H9 (cell line): Measurements from ENCODE around the gene WNT5B. TPM values are rescaled to one million over a fixed set of nuclear protein-coding genes. Genes with fewer than 3 reads are reported as not detected.

ENCODE experiments used
- DNase-seq: peaks from one replicate; pipeline ENCODE4 v3.0.0-alpha.2; 2017
- H2AFZ ChIP-seq: one replicate; pipeline ENCODE4 v1.6.1; 2013; ENCODE audit warnings: mild to moderate bottlenecking, low read length, control low read depth, moderate library complexity
- H2AK5ac ChIP-seq: 2 replicates; pipeline ENCODE4 v1.6.1; 2013; ENCODE audit warnings: low read length, control low read depth, mixed read lengths; ENCODE audit not compliant: insufficient read length
- H2BK120ac ChIP-seq: one replicate; pipeline ENCODE4 v1.6.1; 2013; ENCODE audit warnings: low read depth, mild to moderate bottlenecking, low read length, control low read depth, inconsistent platforms; ENCODE audit not compliant: poor library complexity, severe bottlenecking
- H2BK12ac ChIP-seq: 2 replicates; pipeline ENCODE4 v1.6.1; 2013; ENCODE audit warnings: low read length, control low read depth, mixed read lengths, low read depth; ENCODE audit not compliant: insufficient read length
- H2BK15ac ChIP-seq: 2 replicates; pipeline ENCODE4 v1.6.1; 2013; ENCODE audit warnings: low read depth, low read length, control low read depth
- H2BK20ac ChIP-seq: one replicate; pipeline ENCODE4 v1.6.1; 2013; ENCODE audit warnings: low read depth, mild to moderate bottlenecking, low read length, control low read depth, inconsistent platforms; ENCODE audit not compliant: poor library complexity, severe bottlenecking
- H2BK5ac ChIP-seq: 2 replicates; pipeline ENCODE4 v1.6.1; 2013; ENCODE audit warnings: low read length, control low read depth, mixed read lengths; ENCODE audit not compliant: insufficient read length
- H3K14ac ChIP-seq: 2 replicates; pipeline ENCODE4 v1.6.1; 2013; ENCODE audit warnings: low read length, control low read depth; ENCODE audit not compliant: insufficient read depth
- H3K18ac ChIP-seq: 2 replicates; pipeline ENCODE4 v1.6.1; 2013; ENCODE audit warnings: low read depth, mild to moderate bottlenecking, mixed read lengths, low read length, control low read depth; ENCODE audit not compliant: insufficient read length
- H3K23ac ChIP-seq: 2 replicates; pipeline ENCODE4 v1.6.1; 2013; ENCODE audit warnings: low read length, control low read depth, mixed read lengths, low read depth; ENCODE audit not compliant: insufficient read length
- H3K23me2 ChIP-seq: 2 replicates; pipeline ENCODE4 v1.6.1; 2013; ENCODE audit warnings: low read depth, mild to moderate bottlenecking, mixed read lengths, low read length, control low read depth; ENCODE audit not compliant: insufficient read length, poor library complexity, severe bottlenecking
- H3K27ac ChIP-seq: 2 replicates; pipeline ENCODE4 v1.5.1; 2013; ENCODE audit warnings: low read length, control low read depth, mixed read lengths, low read depth; ENCODE audit not compliant: insufficient read length
- H3K27me3 ChIP-seq: 2 replicates; pipeline ENCODE4 v1.6.1; 2013; ENCODE audit warnings: low read length, control low read depth, inconsistent platforms; ENCODE audit not compliant: insufficient read depth
- H3K4ac ChIP-seq: 2 replicates; pipeline ENCODE4 v1.6.1; 2013; ENCODE audit warnings: low read depth, mild to moderate bottlenecking, control low read depth, inconsistent platforms, low read length, moderate library complexity
- H3K4me1 ChIP-seq: 2 replicates; pipeline ENCODE4 v1.6.1; 2013; ENCODE audit warnings: low read length, control low read depth, inconsistent platforms; ENCODE audit not compliant: insufficient read depth
- H3K4me2 ChIP-seq: 2 replicates; pipeline ENCODE4 v1.6.1; 2013; ENCODE audit warnings: low read length, control low read depth, mixed read lengths; ENCODE audit not compliant: insufficient read length, insufficient read depth
- H3K56ac ChIP-seq: 2 replicates; pipeline ENCODE4 v1.6.1; 2013; ENCODE audit warnings: low read depth, mild to moderate bottlenecking, mixed read lengths, low read length, control low read depth; ENCODE audit not compliant: insufficient read length
- H3K79me1 ChIP-seq: 2 replicates; pipeline ENCODE4 v1.6.1; 2013; ENCODE audit warnings: low read depth, mild to moderate bottlenecking, moderate library complexity, low read length, control low read depth, inconsistent platforms; ENCODE audit not compliant: insufficient read depth, poor library complexity, severe bottlenecking
- H3K79me2 ChIP-seq: 2 replicates; pipeline ENCODE4 v1.6.1; 2013; ENCODE audit warnings: low read length, control low read depth, inconsistent platforms; ENCODE audit not compliant: insufficient read depth
- H3K9ac ChIP-seq: 2 replicates; pipeline ENCODE4 v1.6.1; 2013; ENCODE audit warnings: low read length, control low read depth, mixed read lengths; ENCODE audit not compliant: insufficient read length; ENCODE audit errors: extremely low read depth
- H3K9me3 ChIP-seq: one replicate; pipeline ENCODE4 v1.6.1; 2013; ENCODE audit warnings: low read depth, low read length, inconsistent platforms; ENCODE audit not compliant: control insufficient read depth
- H3T11ph ChIP-seq: one replicate; pipeline ENCODE4 v1.6.1; 2013; ENCODE audit warnings: mild to moderate bottlenecking, low read length, control low read depth, inconsistent platforms
- H4K20me1 ChIP-seq: one replicate; pipeline ENCODE4 v1.6.1; 2013; ENCODE audit not compliant: control insufficient read depth, insufficient read length, insufficient read depth
- H4K5ac ChIP-seq: 2 replicates; pipeline ENCODE4 v1.6.1; 2013; ENCODE audit warnings: low read depth, mild to moderate bottlenecking, mixed read lengths, low read length, control low read depth; ENCODE audit not compliant: insufficient read length
- H4K8ac ChIP-seq: replicated peaks from 2 replicates; pipeline ENCODE4 v1.6.1; 2013; ENCODE audit warnings: low read length, control low read depth, mixed read lengths, low read depth; ENCODE audit not compliant: insufficient read length
- H4K91ac ChIP-seq: 2 replicates; pipeline ENCODE4 v1.6.1; 2013; ENCODE audit warnings: low read depth, mild to moderate bottlenecking, moderate library complexity, mixed read lengths, low read length, control low read depth; ENCODE audit not compliant: insufficient read length
- H3K27ac Mint-ChIP-seq, 3 experiments: 2 replicates in 2 of 3; 3 replicates in 1 of 3; pipeline ENCODE4 v1.8.0; 2020 to 2021; ENCODE audit warnings: mixed read lengths in 3 of 3, mild to moderate bottlenecking in 1 of 3, moderate library complexity in 1 of 3
- H3K27me3 Mint-ChIP-seq: 2 replicates; pipeline ENCODE4 v1.8.0; 2021; ENCODE audit warnings: low read depth, mild to moderate bottlenecking, moderate library complexity, mixed read lengths
- H3K36me3 Mint-ChIP-seq, 3 experiments: 2 replicates in 2 of 3; 3 replicates in 1 of 3; pipeline ENCODE4 v1.8.0; 2020 to 2021; ENCODE audit warnings: low read depth in 3 of 3, mixed read lengths in 3 of 3; ENCODE audit not compliant: insufficient read depth in 1 of 3
- H3K4me1 Mint-ChIP-seq, 2 experiments: 2 replicates each; pipeline ENCODE4 v1.8.0; 2020; ENCODE audit warnings: mixed read lengths in 2 of 2
- H3K4me3 Mint-ChIP-seq, 2 experiments: 2 replicates in 1 of 2; 3 replicates in 1 of 2; pipeline ENCODE4 v1.8.0; 2020 to 2021; ENCODE audit warnings: mild to moderate bottlenecking in 2 of 2, mixed read lengths in 2 of 2, moderate library complexity in 1 of 2
- H3K9me3 Mint-ChIP-seq, 2 experiments: 2 replicates in 1 of 2; 3 replicates in 1 of 2; pipeline ENCODE4 v1.8.0; 2020; ENCODE audit warnings: mild to moderate bottlenecking in 2 of 2, mixed read lengths in 2 of 2, moderate library complexity in 1 of 2
- CTCF ChIP-seq: fragments of 200-600 bp; sonication (generic); conservative IDR thresholded peaks from 3 replicates; pipeline ENCODE4 v1.8.0; 2021; ENCODE audit warnings: antibody characterized with exemption, mild to moderate bottlenecking
- WGBS: extraction: QIAGEN DNeasy Blood & Tissue Kit; methylation state at CpG from one replicate; pipeline ENCODE4 v1.1.7; 2013; ENCODE audit warnings: missing lambda C conversion rate, low lambda C conversion rate, mixed read lengths; ENCODE audit not compliant: insufficient read length; ENCODE audit errors: extremely low coverage; 5-methylcytosine and 5-hydroxymethylcytosine counted together
- total RNA-seq: library from RNA; stranded (reverse); gene quantifications from 2 replicates; pipeline ENCODE4 v1.2.1, GENCODE V29; 2021

Gene WNT5B
- total RNA-seq, 1 experiment from 2014 or later, result 1.5 TPM

DNA sequence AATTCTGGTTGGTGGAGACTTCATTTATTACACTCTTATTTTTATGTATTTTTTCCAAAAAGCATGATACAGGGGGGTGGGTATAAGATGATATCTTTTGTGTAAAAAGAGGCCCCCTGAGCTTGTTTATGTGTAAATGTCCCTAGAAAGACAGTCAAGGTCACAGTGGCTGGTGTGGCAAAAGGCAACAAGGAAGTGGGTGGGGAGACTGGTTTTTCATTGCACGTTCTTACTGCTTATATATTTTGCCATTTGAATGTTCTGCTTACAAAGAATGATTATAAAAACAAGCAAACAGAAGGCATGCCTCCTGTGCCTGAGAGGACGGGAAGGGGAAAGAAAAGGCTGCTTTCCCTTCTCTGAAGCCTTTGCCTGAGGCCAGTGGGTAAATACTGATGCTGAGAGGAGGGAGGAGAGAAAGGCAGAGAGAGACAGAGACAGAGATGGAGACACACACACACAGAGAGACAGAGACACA, 37.7 kb downstream of the WNT5B start:
- no peak for TF ChIP-seq CTCF
- H2BK15ac ChIP-seq, result no peak overlapping the region
- Mint-ChIP-seq H3K36me3 (no peaks in the 10 kb centered on the region; a peak in 1 of 7 replicates), H3K27me3 (peaks cover 29% of the 10 kb centered on the region), H3K4me1 (peaks cover 3% of the 10 kb centered on the region in 2 experiments; a peak in 1 of 4 replicates), H3K4me3 (no peak overlapping the region), H3K9me3 (peaks cover 0 to 5% of the 10 kb centered on the region in 2 experiments; a peak in 2 of 5 replicates), H3K27ac (no peak overlapping the region)
- no peaks in the 10 kb centered on the region for H3K9me3 ChIP-seq
- H4K20me1 ChIP-seq, result no peaks in the 10 kb centered on the region
- no peak overlapping the region for H3K18ac ChIP-seq
- no peak overlapping the region for H2BK5ac ChIP-seq
- no CpG with 5 or more reads among the region's 2 CpGs for WGBS
- DNase-seq, result no peak
- peaks cover 6% of the 10 kb centered on the region; the same call in 1 of the 2 replicates for H3K27me3 ChIP-seq
- no peak overlapping the region for H2AFZ ChIP-seq
- no peak overlapping the region for H3K27ac ChIP-seq
- H3K4me2 ChIP-seq, result no peak overlapping the region
- no peak overlapping the region for H3T11ph ChIP-seq
- H4K5ac ChIP-seq, result no peak overlapping the region
- no peak overlapping the region for H3K9ac ChIP-seq
- no peak overlapping the region for H3K14ac ChIP-seq
- no peaks in the 10 kb centered on the region for H3K79me1 ChIP-seq
- peaks cover 10% of the 10 kb centered on the region for H3K23me2 ChIP-seq
- no peak overlapping the region for H3K4ac ChIP-seq
- no peak overlapping the region for H4K91ac ChIP-seq
- H2BK20ac ChIP-seq, result no peak overlapping the region
- H3K4me1 ChIP-seq, result no peaks in the 10 kb centered on the region
- H3K23ac ChIP-seq, result no peak overlapping the region
- H2AK5ac ChIP-seq, result no peak overlapping the region
- H4K8ac ChIP-seq, result no peak overlapping the region
- no peak overlapping the region for H2BK120ac ChIP-seq
- H3K79me2 ChIP-seq, result no peaks in the 10 kb centered on the region
- H2BK12ac ChIP-seq, result no peak overlapping the region
- H3K56ac ChIP-seq, result no peak overlapping the region
